Keratinocyte (primary cell): ENCODE data around the gene CCDC33. TPM values are rescaled to one million over a fixed set of nuclear protein-coding genes. Genes with fewer than 3 reads are reported as not detected.

Experiments used
- DNase-seq: peaks from one replicate; pipeline ENCODE4 v3.0.0-alpha.2; 2011; ENCODE audit warnings: low read depth, missing footprints, low spot score
- FAIRE-seq: peaks from 2 replicates; lab custom pipeline; 2011; peaks lifted over from hg19 to GRCh38; lab: Jason Lieb, UNC
- H2AFZ ChIP-seq: 2 replicates; pipeline ENCODE4 v1.6.0; 2012; ENCODE audit warnings: low read length, control low read depth, inconsistent platforms; ENCODE audit not compliant: control insufficient read depth
- H3K27ac ChIP-seq: 2 replicates; pipeline ENCODE4 v1.5.1; 2011; ENCODE audit warnings: low read length; ENCODE audit not compliant: control insufficient read depth, insufficient read depth
- H3K27me3 ChIP-seq: 3 replicates; pipeline ENCODE4 v1.6.0; 2011; ENCODE audit warnings: low read length; ENCODE audit not compliant: control insufficient read depth, insufficient read depth; ENCODE audit errors: extremely low read depth
- H3K36me3 ChIP-seq, 2 experiments: 2 replicates in 1 of 2; 3 replicates in 1 of 2; pipeline ENCODE4 v1.5.1; 2011; ENCODE audit warnings: low read length in 2 of 2, mild to moderate bottlenecking in 1 of 2; ENCODE audit not compliant: control insufficient read depth in 2 of 2, insufficient read depth in 2 of 2; ENCODE audit errors: extremely low read depth in 1 of 2
- H3K4me1 ChIP-seq: 3 replicates; pipeline ENCODE4 v1.5.1; 2011; ENCODE audit warnings: low read length; ENCODE audit not compliant: control insufficient read depth, insufficient read depth; ENCODE audit errors: extremely low read depth
- H3K4me2 ChIP-seq: 3 replicates; pipeline ENCODE4 v1.6.0; 2011; ENCODE audit warnings: low read depth, low read length; ENCODE audit not compliant: control insufficient read depth, insufficient read depth; ENCODE audit errors: extremely low read depth
- H3K4me3 ChIP-seq, 3 experiments: fragments of 200-600 bp in 1 of 3; sonication (generic) in 1 of 3; 2 replicates in 2 of 3; 3 replicates in 1 of 3; pipeline ENCODE4 v1.5.1; 2011 to 2016; ENCODE audit warnings: low read length in 3 of 3, mild to moderate bottlenecking in 3 of 3, control low read depth in 2 of 3, inconsistent platforms in 1 of 3, low read depth in 1 of 3, mixed read lengths in 1 of 3, mixed run types in 1 of 3, moderate library complexity in 1 of 3; ENCODE audit not compliant: control insufficient read depth in 2 of 3, insufficient read depth in 2 of 3; ENCODE audit errors: extremely low read depth in 1 of 3
- H3K79me2 ChIP-seq: 2 replicates; pipeline ENCODE4 v1.6.0; 2012; ENCODE audit warnings: low read length; ENCODE audit not compliant: control insufficient read depth, insufficient read depth
- H3K9ac ChIP-seq: 3 replicates; pipeline ENCODE4 v1.6.0; 2011; ENCODE audit warnings: low read length; ENCODE audit not compliant: control insufficient read depth, insufficient read depth; ENCODE audit errors: extremely low read depth
- H3K9me1 ChIP-seq: 3 replicates; pipeline ENCODE4 v1.6.0; 2011; ENCODE audit warnings: low read length; ENCODE audit not compliant: control insufficient read depth, insufficient read depth; ENCODE audit errors: extremely low read depth
- H3K9me3 ChIP-seq: 2 replicates; pipeline ENCODE4 v1.5.1; 2012; ENCODE audit warnings: low read depth, low read length; ENCODE audit not compliant: control insufficient read depth
- H4K20me1 ChIP-seq: 3 replicates; pipeline ENCODE4 v1.6.0; 2011; ENCODE audit warnings: low read length; ENCODE audit not compliant: control insufficient read depth, insufficient read depth; ENCODE audit errors: extremely low read depth
- CTCF ChIP-seq, 3 experiments: IDR thresholded peaks in 1 of 3; conservative IDR thresholded peaks in 1 of 3; optimal IDR thresholded peaks in 1 of 3; 2 replicates in 2 of 3; 3 replicates in 1 of 3; pipeline versions ENCODE3 to v1.5.1; 2011; ENCODE audit warnings: low read length in 3 of 3, mild to moderate bottlenecking in 3 of 3, moderate library complexity in 2 of 3, control low read depth in 1 of 3, inconsistent platforms in 1 of 3; ENCODE audit not compliant: insufficient read depth in 2 of 3; ENCODE audit errors: extremely low read depth in 1 of 3
- EZH2 ChIP-seq: IDR thresholded peaks from one replicate; pipeline ENCODE4 v1.6.1; 2012; ENCODE audit warnings: inconsistent platforms, mild to moderate bottlenecking, low read length, moderate library complexity
- dilution Hi-C: fragments of 300-500 bp; cut with MboI; formaldehyde crosslinking; loops from one replicate; pipeline ENCODE4 v1.7.0; 2020; ENCODE audit warnings: low sequenced_read_pairs; ENCODE audit not compliant: extremely low pct_ligation_motif_present
- polyA plus RNA-seq, 5 experiments: library from polyadenylated mRNA; depleted of rRNA in 3 of 5; stranded (reverse) in 3 of 5; stranded (forward) in 1 of 5; unstranded in 1 of 5; fragments of >200 nt; gene quantifications; 1 replicate in 1 of 5; 2 replicates in 3 of 5; 3 replicates in 1 of 5; pipeline versions ENCODE4 v1.2.1 to v1.2.3, GENCODE V29; 2011 to 2012; ENCODE audit warnings: missing spikeins in 2 of 5, low read depth in 1 of 5, low replicate concordance in 1 of 5

CCDC33 gene
- polyA plus RNA-seq, 1 donor (not counting 4 experiments of a cell fraction or from before 2014, with no cell fraction given): not detected

- H3K4me1 ChIP-seq: peaks cover 13% of the 10 kb centered on the region
- peaks cover 4% of the 10 kb centered on the region for H3K9me1 ChIP-seq
- peak overlapping the region; percentile 99 for H3K4me2 ChIP-seq
- TF ChIP-seq EZH2: no peak
- no peak for TF ChIP-seq CTCF (optimal IDR thresholded peaks at IDR 0.05 in 1 of 3, IDR thresholded peaks at IDR 0.05 in 1 of 3, conservative IDR thresholded peaks at IDR 0.05 in 1 of 3; ENCODE audit: extremely low read depth in 1 of 3, insufficient read depth in 2 of 3, low read length in 3 of 3)
- no peaks in the 10 kb centered on the region for H3K79me2 ChIP-seq
- H3K36me3 ChIP-seq: no peaks in the 10 kb centered on the region
- H2AFZ ChIP-seq: no peak overlapping the region
- no peak overlapping the region for H3K9ac ChIP-seq
- no peak overlapping the region for H3K27ac ChIP-seq
- no peaks in the 10 kb centered on the region for H3K9me3 ChIP-seq
- FAIRE-seq (no peak), DNase-seq (no peak)
- dilution Hi-C loops: no loop called here
- H3K4me3 ChIP-seq: no peak overlapping the region
- peaks cover 31% of the 10 kb centered on the region for H3K27me3 ChIP-seq
- no peaks in the 10 kb centered on the region for H4K20me1 ChIP-seq
These were observed 137.0 kb downstream of the CCDC33 start for GRCh38 chr15:74373056-74373650.

GRCh38 chr15:74373731-74374647 lies 137.9 kb downstream of the CCDC33 start:
- H3K36me3 ChIP-seq: no peaks in the 10 kb centered on the region
- TF ChIP-seq CTCF (optimal IDR thresholded peaks at IDR 0.05 in 1 of 3, IDR thresholded peaks at IDR 0.05 in 1 of 3, conservative IDR thresholded peaks at IDR 0.05 in 1 of 3; ENCODE audit: extremely low read depth in 1 of 3, insufficient read depth in 2 of 3, low read length in 3 of 3) (peak; percentile 77 to 93 (median 87)), EZH2 (no peak)
- H3K4me2 ChIP-seq: peak overlapping the region; percentile 99
- H2AFZ ChIP-seq: peak overlapping the region; percentile 90
- H3K27ac ChIP-seq: peak overlapping the region; percentile 55
- no peaks in the 10 kb centered on the region for H3K79me2 ChIP-seq
- no peaks in the 10 kb centered on the region for H3K9me3 ChIP-seq
- peaks cover 22% of the 10 kb centered on the region for H3K4me1 ChIP-seq
- dilution Hi-C loops: no loop called here
- no peaks in the 10 kb centered on the region for H4K20me1 ChIP-seq
- FAIRE-seq (no peak), DNase-seq (no peak)
- peak overlapping the region; percentile 74 for H3K9ac ChIP-seq
- peaks cover 4% of the 10 kb centered on the region for H3K9me1 ChIP-seq
- H3K27me3 ChIP-seq: peaks cover 31% of the 10 kb centered on the region
- peak overlapping the region; percentile 61 to 81 (median 78) for H3K4me3 ChIP-seq
